H1 (cell line): ENCODE measurements around the gene GNA12. TPM values are rescaled to one million over a fixed set of nuclear protein-coding genes. Genes with fewer than 3 reads are reported as not detected.

ENCODE experiments used
- CTCF ChIA-PET: fragments of 300-600 bp; sonication (Branson Sonifier 250); formaldehyde crosslinking; loops from one replicate; lab custom pipeline; 2021; ENCODE audit not compliant: partially characterized antibody; lab: Charles Lee
- POLR2A ChIA-PET: fragments of 300-600 bp; sonication (Branson Sonifier 250); formaldehyde crosslinking; loops from one replicate; lab custom pipeline; 2021; ENCODE audit warnings: inconsistent platforms; ENCODE audit not compliant: partially characterized antibody; lab: Charles Lee
- DNase-seq, 2 experiments: peaks; one replicate each; pipeline versions ENCODE4 v3.0.0 to v3.0.0-alpha.2; 2010 to 2022; ENCODE audit warnings: low spot score in 2 of 2, low read depth in 1 of 2, mixed read lengths in 1 of 2
- FAIRE-seq: peaks from 2 replicates; lab custom pipeline; 2011; peaks lifted over from hg19 to GRCh38; lab: Jason Lieb, UNC
- H2AFZ ChIP-seq: 2 replicates; pipeline ENCODE4 v1.8.1; 2012; ENCODE audit warnings: low read length, inconsistent platforms
- H2AK5ac ChIP-seq: 2 replicates; pipeline ENCODE4 v1.6.1; 2013; ENCODE audit warnings: low read depth, low read length
- H2BK120ac ChIP-seq: replicated peaks from 2 replicates; pipeline ENCODE3; 2013; ENCODE audit warnings: low read depth, low read length, inconsistent platforms
- H2BK12ac ChIP-seq: 2 replicates; pipeline ENCODE4 v1.6.1; 2013; ENCODE audit warnings: low read depth, low read length
- H2BK15ac ChIP-seq: 2 replicates; pipeline ENCODE4 v1.6.1; 2013; ENCODE audit warnings: low read length
- H2BK20ac ChIP-seq: 2 replicates; pipeline ENCODE4 v1.6.1; 2013; ENCODE audit warnings: low read length
- H2BK5ac ChIP-seq: 2 replicates; pipeline ENCODE4 v1.6.1; 2013; ENCODE audit warnings: low read depth, low read length
- H3K14ac ChIP-seq: 2 replicates; pipeline ENCODE4 v1.6.1; 2013; ENCODE audit warnings: inconsistent platforms; ENCODE audit not compliant: insufficient read length
- H3K18ac ChIP-seq: 2 replicates; pipeline ENCODE4 v1.6.1; 2013; ENCODE audit warnings: low read length; ENCODE audit errors: extremely low read depth
- H3K23ac ChIP-seq: 2 replicates; pipeline ENCODE4 v1.6.1; 2013; ENCODE audit warnings: inconsistent platforms; ENCODE audit not compliant: insufficient read length
- H3K23me2 ChIP-seq: 2 replicates; pipeline ENCODE4 v1.6.1; 2013; ENCODE audit warnings: low read depth, low read length
- H3K27ac ChIP-seq: 2 replicates; pipeline ENCODE4 v1.6.1; 2011; ENCODE audit warnings: low read depth, low read length, inconsistent platforms
- H3K27me3 ChIP-seq, 4 experiments: replicated peaks in 1 of 4; 1 replicate in 1 of 4; 2 replicates in 3 of 4; pipeline versions ENCODE4 v1.6.1 to v1.8.1; 2011 to 2013; ENCODE audit warnings: low read length in 3 of 4, mild to moderate bottlenecking in 3 of 4, inconsistent platforms in 2 of 4, mixed read lengths in 2 of 4, moderate library complexity in 1 of 4; ENCODE audit not compliant: control insufficient read depth in 3 of 4, insufficient read depth in 3 of 4; ENCODE audit errors: extremely low read depth in 1 of 4
- H3K36me3 ChIP-seq, 4 experiments: 2 replicates each; pipeline versions ENCODE4 v1.6.1 to v1.8.1; 2011 to 2013; ENCODE audit warnings: mild to moderate bottlenecking in 4 of 4, low read length in 3 of 4, moderate library complexity in 2 of 4, control low read depth in 1 of 4, inconsistent platforms in 1 of 4; ENCODE audit not compliant: insufficient read depth in 4 of 4, control insufficient read depth in 2 of 4
- H3K4ac ChIP-seq: replicated peaks from 2 replicates; pipeline ENCODE3; 2013; ENCODE audit warnings: low read length, low read depth, mixed read lengths, inconsistent platforms; ENCODE audit not compliant: insufficient read length
- H3K4me1 ChIP-seq, 4 experiments: replicated peaks in 1 of 4; 1 replicate in 1 of 4; 2 replicates in 3 of 4; pipeline versions ENCODE4 v1.6.1 to v1.8.1; 2011 to 2013; ENCODE audit warnings: low read length in 3 of 4, inconsistent platforms in 2 of 4, mixed read lengths in 1 of 4; ENCODE audit not compliant: insufficient read depth in 4 of 4, control insufficient read depth in 3 of 4
- H3K4me2 ChIP-seq, 2 experiments: 2 replicates each; pipeline versions ENCODE4 v1.6.1 to v1.8.1; 2011 to 2013; ENCODE audit warnings: low read depth in 2 of 2, low read length in 2 of 2, control low read depth in 1 of 2, inconsistent platforms in 1 of 2, mild to moderate bottlenecking in 1 of 2; ENCODE audit not compliant: insufficient read depth in 1 of 2
- H3K4me3 ChIP-seq, 4 experiments: fragments of 200-600, 300-600 bp in 1 of 4; sonication (generic), shearing (Covaris generic), sonication (Bioruptor Twin) in 1 of 4; 2 replicates each; pipeline versions ENCODE4 v1.5.1 to v1.8.1; 2011 to 2016; ENCODE audit warnings: low read length in 4 of 4, low read depth in 3 of 4, control low read depth in 2 of 4, inconsistent platforms in 2 of 4, mild to moderate bottlenecking in 2 of 4, mixed read lengths in 1 of 4, moderate library complexity in 1 of 4; ENCODE audit not compliant: insufficient read depth in 2 of 4; ENCODE audit errors: extremely low read depth in 1 of 4
- H3K56ac ChIP-seq: replicated peaks from 2 replicates; pipeline ENCODE3; 2013; ENCODE audit warnings: low read depth, mild to moderate bottlenecking, mixed read lengths, low read length, inconsistent platforms; ENCODE audit not compliant: insufficient read length
- H3K79me1 ChIP-seq: 2 replicates; pipeline ENCODE4 v1.6.1; 2013; ENCODE audit warnings: low read depth, low read length, control low read depth
- H3K79me2 ChIP-seq, 2 experiments: 2 replicates each; pipeline versions ENCODE4 v1.6.1 to v1.8.1; 2012 to 2013; ENCODE audit warnings: low read length in 2 of 2, mild to moderate bottlenecking in 2 of 2, inconsistent platforms in 1 of 2; ENCODE audit not compliant: insufficient read depth in 2 of 2, control insufficient read depth in 1 of 2
- H3K9ac ChIP-seq, 4 experiments: replicated peaks in 1 of 4; 1 replicate in 1 of 4; 2 replicates in 3 of 4; pipeline versions ENCODE4 v1.6.1 to v1.8.1; 2011 to 2013; ENCODE audit warnings: low read depth in 3 of 4, low read length in 3 of 4, control low read depth in 2 of 4, mild to moderate bottlenecking in 2 of 4, moderate library complexity in 2 of 4, inconsistent platforms in 1 of 4; ENCODE audit errors: extremely low read depth in 1 of 4
- H3K9me3 ChIP-seq, 2 experiments: 2 replicates each; pipeline versions ENCODE4 v1.6.1 to v1.8.1; 2012 to 2013; ENCODE audit warnings: mild to moderate bottlenecking in 2 of 2, moderate library complexity in 2 of 2, control low read depth in 1 of 2, inconsistent platforms in 1 of 2, low read depth in 1 of 2, low read length in 1 of 2, mixed read lengths in 1 of 2; ENCODE audit not compliant: insufficient read depth in 2 of 2
- H4K20me1 ChIP-seq, 2 experiments: replicated peaks in 1 of 2; 2 replicates each; pipeline versions ENCODE3 to v1.8.1; 2011 to 2013; ENCODE audit warnings: inconsistent platforms in 2 of 2, low read length in 2 of 2, mild to moderate bottlenecking in 1 of 2; ENCODE audit not compliant: insufficient read depth in 2 of 2, control insufficient read depth in 1 of 2
- H4K5ac ChIP-seq: 2 replicates; pipeline ENCODE4 v1.6.1; 2013; ENCODE audit warnings: low read length, low read depth, mixed read lengths, inconsistent platforms; ENCODE audit not compliant: insufficient read length
- H4K8ac ChIP-seq: 2 replicates; pipeline ENCODE4 v1.8.0; 2013; ENCODE audit warnings: mild to moderate bottlenecking, moderate library complexity, low read length, inconsistent platforms; ENCODE audit not compliant: insufficient read depth; ENCODE audit errors: extremely low read depth
- H4K91ac ChIP-seq: replicated peaks from 2 replicates; pipeline ENCODE3; 2013; ENCODE audit warnings: low read length, mixed read lengths, inconsistent platforms; ENCODE audit not compliant: insufficient read length
- CBX8 ChIP-seq: fragments of 300-800, 300-1000 bp; sonication (generic); IDR thresholded peaks from 2 replicates; pipeline ENCODE4 v1.7.1; 2016; ENCODE audit warnings: low read depth, low read length, borderline replicate concordance
- TAF1 ChIP-seq: IDR thresholded peaks from 2 replicates; pipeline ENCODE4 v1.6.1; 2011; ENCODE audit warnings: mild to moderate bottlenecking, low read depth, low read length
- TEAD4 ChIP-seq: IDR thresholded peaks from 2 replicates; pipeline ENCODE4 v1.6.1; 2012; ENCODE audit warnings: low read depth, low read length, inconsistent platforms, mixed read lengths
- whole genome bisulfite sequencing, 2 experiments: shearing (Covaris generic) in 1 of 2; methylation state at CpG; one replicate each; pipeline versions ENCODE4 v1.1.6 to v1.1.7; 2013 to 2015; ENCODE audit warnings: low lambda C conversion rate in 2 of 2, mixed read lengths in 2 of 2, inconsistent platforms in 1 of 2, low coverage in 1 of 2, missing lambda C conversion rate in 1 of 2; ENCODE audit not compliant: insufficient replicate concordance in 2 of 2, insufficient coverage in 1 of 2, insufficient read length in 1 of 2; ENCODE audit errors: extremely low coverage in 1 of 2, missing lambda C conversion rate in 1 of 2; 5-methylcytosine and 5-hydroxymethylcytosine counted together
- polyA plus RNA-seq, 7 experiments: library from polyadenylated mRNA; depleted of rRNA in 3 of 7; stranded (reverse) in 5 of 7; unstranded in 2 of 7; fragments of >200 nt in 5 of 7; fragments of 200-250 nt in 2 of 7; gene quantifications; 1 replicate in 5 of 7; 2 replicates in 1 of 7; 4 replicates in 1 of 7; pipeline versions ENCODE4 v1.2.1 to v1.2.3, GENCODE V29; 2011 to 2013; ENCODE audit warnings: missing spikeins in 2 of 7, mixed read lengths in 2 of 7
- total RNA-seq: library from RNA; stranded (reverse); fragmentation: NEBNext Ultra II Directional; extraction: Animal tissue kit (Norgen Biotek cat#: 25700); gene quantifications from 2 replicates; pipeline ENCODE4 v1.2.1, GENCODE V29; 2021
- TF ChIP-seq, protein P1 (sequence below): IDR thresholded peaks from 2 replicates; pipeline ENCODE4 v1.6.1; 2012; ENCODE audit warnings: inconsistent platforms
- TF ChIP-seq, protein P2 (sequence below): IDR thresholded peaks from 2 replicates; pipeline ENCODE4 v1.6.1; 2012; ENCODE audit warnings: inconsistent platforms

Gene GNA12
- total and polyA plus RNA-seq, 2 of the 8 experiments (the other 6 are each of a cell fraction or from before 2014, with no cell fraction given) = 96.5 to 109 TPM

- POLR2A ChIA-PET = interaction anchor here (1.4 kb wide), 1 partner anchor 15 kb away, joined by 3 read pairs; no protein-coding TSS in a partner anchor
- no peak overlapping the region for H3K23ac ChIP-seq
- no peaks in the 10 kb centered on the region for H3K27me3 ChIP-seq
- no peak for DNase-seq
- H3K79me2 ChIP-seq = no peaks in the 10 kb centered on the region
- H3K4me2 ChIP-seq = no peak overlapping the region
- H2AK5ac ChIP-seq = no peak overlapping the region
- FAIRE-seq = no peak
- H4K91ac ChIP-seq = no peak overlapping the region
- peaks cover 1 to 3% of the 10 kb centered on the region in 2 experiments for H4K20me1 ChIP-seq
- H3K79me1 ChIP-seq = no peaks in the 10 kb centered on the region; the same call in 1 of the 2 replicates
- H3K9me3 ChIP-seq = no peaks in the 10 kb centered on the region
- peaks cover 0 to 3% (median under 1%) of the 10 kb centered on the region in 4 experiments; a peak in 4 of 8 replicates for H3K36me3 ChIP-seq
- peaks cover 0 to 5% (median under 1%) of the 10 kb centered on the region in 4 experiments; a peak in 2 of 7 replicates for H3K4me1 ChIP-seq
- H2BK12ac ChIP-seq = no peak overlapping the region
- CTCF ChIA-PET = interaction anchor here (0.6 to 9.1 kb wide), 12 partner anchors 12 to 434 kb away, joined by 3 to 92 read pairs (median 4); partner anchors contain the start of gene AMZ1
- no peak overlapping the region for H2AFZ ChIP-seq
- no peak overlapping the region for H4K8ac ChIP-seq
- H3K4me3 ChIP-seq = no peak overlapping the region
- H4K5ac ChIP-seq = no peak overlapping the region
- no peak overlapping the region for H2BK5ac ChIP-seq
- no peak overlapping the region for H3K56ac ChIP-seq
- 90% methylated on average over 25 of the region's 25 CpGs; no CpG with 5 or more reads in 1 of the 2 experiments for WGBS, 2 experiments
- H3K4ac ChIP-seq = no peak overlapping the region
- no peak overlapping the region for H3K9ac ChIP-seq
- no peak overlapping the region for H2BK120ac ChIP-seq
- TF ChIP-seq, protein P1, sequence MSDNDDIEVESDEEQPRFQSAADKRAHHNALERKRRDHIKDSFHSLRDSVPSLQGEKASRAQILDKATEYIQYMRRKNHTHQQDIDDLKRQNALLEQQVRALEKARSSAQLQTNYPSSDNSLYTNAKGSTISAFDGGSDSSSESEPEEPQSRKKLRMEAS = peak; percentile 44; the same call in 1 of the 2 replicates
- TF ChIP-seq CBX8 (no peak), TAF1 (no peak), TEAD4 (no peak)
- TF ChIP-seq, protein P2, sequence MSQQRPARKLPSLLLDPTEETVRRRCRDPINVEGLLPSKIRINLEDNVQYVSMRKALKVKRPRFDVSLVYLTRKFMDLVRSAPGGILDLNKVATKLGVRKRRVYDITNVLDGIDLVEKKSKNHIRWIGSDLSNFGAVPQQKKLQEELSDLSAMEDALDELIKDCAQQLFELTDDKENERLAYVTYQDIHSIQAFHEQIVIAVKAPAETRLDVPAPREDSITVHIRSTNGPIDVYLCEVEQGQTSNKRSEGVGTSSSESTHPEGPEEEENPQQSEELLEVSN = peak; percentile 42
- H3K27ac ChIP-seq = no peak overlapping the region
- H2BK20ac ChIP-seq = no peak overlapping the region
- no peaks in the 10 kb centered on the region for H3K23me2 ChIP-seq
- no peak overlapping the region for H2BK15ac ChIP-seq
- H3K14ac ChIP-seq = no peak overlapping the region
- H3K18ac ChIP-seq = no peak overlapping the region
Observed at GRCh38 chr7:2711895-2712675, 132.0 kb downstream of the GNA12 start.
